ENCODE measurements around the gene SUCNR1.

- TF ChIP-seq BACH2 (CRISPR knock-in tag; IDR thresholded peaks at IDR 0.05; ENCODE audit: borderline replicate concordance) (no peak), CREB5 (CRISPR knock-in tag; IDR thresholded peaks at IDR 0.05; ENCODE audit: low read depth) (no peak), ZNF70 (CRISPR knock-in tag; IDR thresholded peaks at IDR 0.05) (no peak), TOX (CRISPR knock-in tag; IDR thresholded peaks at IDR 0.05; ENCODE audit: borderline replicate concordance) (no peak), ESRRG (CRISPR knock-in tag; IDR thresholded peaks at IDR 0.05) (no peak), OSR1 (CRISPR knock-in tag; IDR thresholded peaks at IDR 0.05) (no peak), PATZ1 (CRISPR knock-in tag; IDR thresholded peaks at IDR 0.05; ENCODE audit: borderline replicate concordance) (no peak), GLIS3 (CRISPR knock-in tag; IDR thresholded peaks at IDR 0.05) (no peak)
Measured at GRCh38 chr3:151890721-151891141, 17.3 kb downstream of the SUCNR1 start.
